ENCODE data around the gene DENND2C. TPM values are rescaled to one million over a fixed set of nuclear protein-coding genes. Genes with fewer than 3 reads are reported as not detected.

DENND2C gene
- total RNA-seq, 1 experiment from 2014 or later = 3.6 TPM

- Histone ChIP-seq H3K79me2 (ENCODE audit: insufficient read depth, low read length) (peaks cover 4% of the 10 kb centered on the region; the same call in 1 of the 2 replicates), H4K8ac (replicated peaks; ENCODE audit: insufficient read length, low read depth, low read length) (no peak overlapping the region), H3K18ac (ENCODE audit: insufficient read length, low read depth, low read length) (no peak overlapping the region), H2AK5ac (ENCODE audit: insufficient read length, low read length) (no peak overlapping the region), H2BK15ac (ENCODE audit: low read depth, low read length) (no peak overlapping the region), H4K91ac (ENCODE audit: insufficient read length, low read depth, low read length) (no peak overlapping the region), H3K9ac (ENCODE audit: extremely low read depth, insufficient read length, low read length) (no peak overlapping the region), H2BK120ac (ENCODE audit: low read depth, low read length, poor library complexity, severe bottlenecking) (no peak overlapping the region), H4K20me1 (ENCODE audit: control insufficient read depth, insufficient read depth, insufficient read length) (no peaks in the 10 kb centered on the region), H3K4me2 (ENCODE audit: insufficient read depth, insufficient read length, low read length) (no peak overlapping the region), H2BK5ac (ENCODE audit: insufficient read length, low read length) (no peak overlapping the region), H3K79me1 (ENCODE audit: insufficient read depth, low read depth, low read length, poor library complexity, severe bottlenecking) (no peaks in the 10 kb centered on the region), H3K23me2 (ENCODE audit: insufficient read length, low read depth, low read length, poor library complexity, severe bottlenecking) (peaks cover 9% of the 10 kb centered on the region), H2BK20ac (ENCODE audit: low read depth, low read length, poor library complexity, severe bottlenecking) (no peak overlapping the region), H2AFZ (ENCODE audit: low read length) (no peak overlapping the region), H3K27me3 (ENCODE audit: insufficient read depth, low read length) (no peaks in the 10 kb centered on the region), H3T11ph (ENCODE audit: low read length) (no peak overlapping the region), H3K9me3 (ENCODE audit: control insufficient read depth, low read depth, low read length) (no peaks in the 10 kb centered on the region), H3K27ac (ENCODE audit: insufficient read length, low read depth, low read length) (no peak overlapping the region), H3K56ac (ENCODE audit: insufficient read length, low read depth, low read length) (no peak overlapping the region), H2BK12ac (ENCODE audit: insufficient read length, low read depth, low read length) (no peak overlapping the region), H3K4ac (ENCODE audit: low read depth, low read length) (no peak overlapping the region), H3K4me1 (ENCODE audit: insufficient read depth, low read length) (no peaks in the 10 kb centered on the region), H4K5ac (ENCODE audit: insufficient read length, low read depth, low read length) (no peak overlapping the region), H3K14ac (ENCODE audit: insufficient read depth, low read length) (no peak overlapping the region), H3K23ac (ENCODE audit: insufficient read length, low read depth, low read length) (no peak overlapping the region)
- Mint-ChIP-seq H3K36me3 (ENCODE audit: insufficient read depth in 1 of 3, low read depth in 3 of 3) (peaks cover 0 to 3% (median 3%) of the 10 kb centered on the region in 3 experiments; a peak in 3 of 7 replicates), H3K27ac (no peak overlapping the region), H3K4me1 (peaks cover 2 to 9% of the 10 kb centered on the region in 2 experiments; a peak in 3 of 4 replicates), H3K4me3 (no peak overlapping the region), H3K9me3 (no peaks in the 10 kb centered on the region), H3K27me3 (ENCODE audit: low read depth) (peaks cover 4% of the 10 kb centered on the region)
- WGBS (ENCODE audit: extremely low coverage, insufficient read length, low lambda C conversion rate) = no CpG with 5 or more reads among the region's 1 CpG
- no peak for DNase-seq
- TF ChIP-seq CTCF (conservative IDR thresholded peaks at IDR 0.05) = no peak
Measured at GRCh38 chr1:114585231-114585630, 84.6 kb downstream of the DENND2C start.
